Retinal pigment epithelial cell (primary cell): ENCODE results near the gene PFKFB1.

Source experiments
- DNase-seq: peaks from one replicate; pipeline ENCODE4 v3.0.0-alpha.2; 2010; ENCODE audit warnings: low read depth
- H3K4me3 ChIP-seq: 2 replicates; pipeline ENCODE4 v1.5.1; 2011; ENCODE audit warnings: mild to moderate bottlenecking, low read length, control low read depth, moderate library complexity
- TF ChIP-seq, protein P1 (sequence below): conservative IDR thresholded peaks from 2 replicates; pipeline ENCODE4 v1.5.1; 2011; ENCODE audit warnings: low read depth, low read length, control low read depth, inconsistent platforms

PFKFB1 gene

DNA sequence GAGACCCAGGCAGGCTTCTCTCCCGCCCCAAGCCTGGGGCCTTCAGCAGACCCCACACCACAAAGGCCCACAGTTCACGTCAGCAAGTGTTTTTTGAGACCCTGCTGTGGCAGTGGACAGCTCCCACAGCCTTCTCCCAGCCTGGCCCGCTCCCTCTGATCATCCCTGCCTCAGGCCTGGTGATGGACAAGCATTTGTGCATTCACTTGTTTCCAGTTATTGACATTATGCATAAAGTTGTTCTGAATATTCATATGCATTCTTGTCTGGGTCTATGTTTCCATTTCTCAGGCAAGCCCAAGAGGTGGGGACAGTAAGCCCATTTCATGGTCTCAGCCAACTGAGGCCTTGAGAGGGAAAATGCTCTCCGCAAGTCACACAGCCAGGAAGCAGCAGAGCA is 58.7 kb downstream of the PFKFB1 start:
- DNase-seq, result no peak
- TF ChIP-seq, protein P1, sequence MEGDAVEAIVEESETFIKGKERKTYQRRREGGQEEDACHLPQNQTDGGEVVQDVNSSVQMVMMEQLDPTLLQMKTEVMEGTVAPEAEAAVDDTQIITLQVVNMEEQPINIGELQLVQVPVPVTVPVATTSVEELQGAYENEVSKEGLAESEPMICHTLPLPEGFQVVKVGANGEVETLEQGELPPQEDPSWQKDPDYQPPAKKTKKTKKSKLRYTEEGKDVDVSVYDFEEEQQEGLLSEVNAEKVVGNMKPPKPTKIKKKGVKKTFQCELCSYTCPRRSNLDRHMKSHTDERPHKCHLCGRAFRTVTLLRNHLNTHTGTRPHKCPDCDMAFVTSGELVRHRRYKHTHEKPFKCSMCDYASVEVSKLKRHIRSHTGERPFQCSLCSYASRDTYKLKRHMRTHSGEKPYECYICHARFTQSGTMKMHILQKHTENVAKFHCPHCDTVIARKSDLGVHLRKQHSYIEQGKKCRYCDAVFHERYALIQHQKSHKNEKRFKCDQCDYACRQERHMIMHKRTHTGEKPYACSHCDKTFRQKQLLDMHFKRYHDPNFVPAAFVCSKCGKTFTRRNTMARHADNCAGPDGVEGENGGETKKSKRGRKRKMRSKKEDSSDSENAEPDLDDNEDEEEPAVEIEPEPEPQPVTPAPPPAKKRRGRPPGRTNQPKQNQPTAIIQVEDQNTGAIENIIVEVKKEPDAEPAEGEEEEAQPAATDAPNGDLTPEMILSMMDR, result no peak
- H3K4me3 ChIP-seq, result no peak overlapping the region

GRCh38 chrX:54934890-54935289 is 59.1 kb downstream of the PFKFB1 start:
- H3K4me3 ChIP-seq, result no peak overlapping the region
- no peak for DNase-seq
- TF ChIP-seq, protein P1, result no peak

DNA sequence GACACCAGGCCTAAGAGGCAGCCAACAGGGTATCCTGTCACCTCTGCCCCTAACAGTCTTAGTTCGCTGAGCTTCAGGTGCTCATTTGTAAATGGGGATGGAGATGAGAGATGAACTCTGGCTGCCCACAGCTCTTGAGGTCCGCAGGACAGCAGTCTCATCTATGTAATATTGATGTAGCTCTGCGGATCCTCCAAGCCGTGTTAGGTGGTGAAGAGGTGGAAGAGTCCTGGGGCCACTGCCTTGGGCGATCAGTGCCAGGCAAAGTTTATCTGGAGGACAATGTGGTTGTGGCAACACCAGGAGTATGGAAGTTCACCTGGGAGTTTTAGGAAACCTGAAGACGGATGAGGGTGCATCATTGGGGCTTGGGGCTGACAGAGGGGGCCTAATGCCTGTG is 59.9 kb downstream of the PFKFB1 start:
- DNase-seq, result no peak
- H3K4me3 ChIP-seq, result no peak overlapping the region
- TF ChIP-seq, protein P1, result no peak

GRCh38 chrX:54933150-54933826 is 60.7 kb downstream of the PFKFB1 start:
- H3K4me3 ChIP-seq, result no peak overlapping the region
- TF ChIP-seq, protein P1, result no peak
- DNase-seq, result no peak

DNA sequence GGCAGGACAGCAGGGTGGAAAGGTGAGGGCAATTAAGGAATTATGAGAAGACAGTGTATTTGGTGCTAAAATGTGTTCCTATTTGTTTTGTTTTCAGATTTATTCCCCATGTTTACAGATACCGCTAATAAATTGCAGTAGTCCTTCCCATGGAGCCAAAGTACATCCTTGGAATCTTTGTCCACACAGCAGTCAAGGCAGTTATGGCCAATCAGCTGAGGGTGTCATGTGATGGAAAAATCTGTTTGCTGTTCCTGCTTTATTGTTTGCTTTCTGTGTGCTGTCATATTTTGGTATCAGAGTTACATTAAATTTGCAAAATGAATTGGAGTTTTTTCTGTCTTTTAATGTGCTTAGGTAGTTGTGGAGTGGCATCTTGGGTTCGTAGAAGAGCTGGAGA is 62.9 kb downstream of the PFKFB1 start:
- no peak for DNase-seq
- TF ChIP-seq, protein P1, result no peak
- H3K4me3 ChIP-seq, result no peak overlapping the region

GRCh38 chrX:54930291-54931049 is 63.5 kb downstream of the PFKFB1 start:
- TF ChIP-seq, protein P1, result no peak
- H3K4me3 ChIP-seq, result no peak overlapping the region
- DNase-seq, result no peak

- H3K4me3 ChIP-seq, result no peak overlapping the region
- TF ChIP-seq, protein P1, result no peak
- DNase-seq, result no peak
Measured at GRCh38 chrX:54928876-54929275, 65.1 kb downstream of the PFKFB1 start.
